ENCODE results near the gene RNF151.

DNA sequence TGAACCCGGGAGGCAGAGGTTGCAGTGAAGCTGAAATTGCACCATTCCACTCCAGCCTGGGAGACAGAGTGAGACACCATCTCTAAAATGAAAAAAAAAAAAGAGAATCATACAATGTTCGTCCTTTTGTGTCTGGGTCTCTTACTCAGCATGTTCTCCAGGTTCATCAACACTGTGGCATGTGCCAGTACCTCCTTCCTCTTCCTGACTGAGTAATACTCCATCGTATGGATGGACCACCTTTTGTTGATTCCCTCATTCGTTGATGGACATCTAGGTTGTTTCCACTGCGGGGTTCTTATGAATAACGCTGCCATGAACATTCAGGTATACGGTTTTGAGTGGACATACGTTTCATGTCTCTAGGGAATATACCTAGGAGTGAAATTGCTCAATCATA, 44.3 kb upstream of the RNF151 start:
- no peak for TF ChIP-seq REST (IDR thresholded peaks at IDR 0.05; ENCODE audit: insufficient read depth in 1 of 2, low read depth in 2 of 2, low read length in 1 of 2)
- no peak for TF ChIP-seq CTCF (IDR thresholded peaks at IDR 0.05)

Measured in Panc1 (cell line).